ENCODE measurements around the gene EGFL7.
A peak's percentile ranks its signal among the peaks of the same experiment; 100 is the strongest.
"Not testable (repeated sequence)": the region's sequence is repeated elsewhere in the genome, so short reads cannot be mapped to it uniquely, and the experiment has no call there.

EGFL7 gene

DNA sequence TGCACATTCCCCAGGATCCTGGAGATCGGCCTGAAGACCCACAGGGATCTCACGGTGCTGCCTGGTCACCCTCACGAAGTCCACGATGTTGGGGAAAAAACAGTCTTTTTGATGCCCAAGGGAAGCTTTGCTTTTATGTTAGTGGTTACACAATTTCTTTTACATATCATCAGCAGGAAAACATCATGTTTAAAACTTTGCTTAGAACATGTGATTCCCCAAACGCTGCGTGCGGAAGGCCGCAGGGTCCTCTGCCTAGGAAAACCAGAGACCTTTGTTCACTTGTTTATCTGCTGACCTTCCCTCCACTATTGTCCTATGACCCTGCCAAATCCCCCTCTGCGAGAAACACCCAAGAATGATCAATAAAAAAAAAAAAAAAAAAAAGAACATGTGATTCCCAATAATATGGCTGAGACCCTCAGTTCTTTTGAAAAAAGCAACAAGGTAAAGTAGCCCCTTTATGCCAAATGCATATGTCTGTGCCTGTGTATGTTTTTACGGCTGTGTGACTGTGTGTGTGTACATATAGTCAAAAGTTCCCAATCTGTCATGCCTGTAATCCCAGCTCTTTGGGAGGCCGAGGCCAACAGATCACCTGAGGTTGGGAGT is 36.0 kb downstream of the EGFL7 start:
- Histone ChIP-seq H3K9me3 (replicated peaks in 1 of 11) (no peaks in the 10 kb centered on the region), H3K36me3 (no peaks in the 10 kb centered on the region), H3K27ac (peak overlapping the region in 9 of 11 experiments; percentile 69 to 94 (median 86); a peak in 19 of 22 replicates), H3K4me3 (no peak overlapping the region), H3K4me2 (peak overlapping the region; percentile 82 to 100 (median 97)), H3K9ac (peak overlapping the region in 9 of 11 experiments; percentile 38 to 80 (median 70); a peak in 16 of 22 replicates), H3K4me1 (peaks cover 73 to 97% (median 95%) of the 10 kb centered on the region in 10 experiments), H3K27me3 (peaks cover 0 to 26% (median 0%) of the 10 kb centered on the region in 11 experiments; a peak in 5 of 22 replicates), H4K20me1 (no peaks in the 10 kb centered on the region; a peak in 1 of 22 replicates)
- TF ChIP-seq Cebpa-rat (IDR thresholded peaks at IDR 0.05) = no peak

DNA sequence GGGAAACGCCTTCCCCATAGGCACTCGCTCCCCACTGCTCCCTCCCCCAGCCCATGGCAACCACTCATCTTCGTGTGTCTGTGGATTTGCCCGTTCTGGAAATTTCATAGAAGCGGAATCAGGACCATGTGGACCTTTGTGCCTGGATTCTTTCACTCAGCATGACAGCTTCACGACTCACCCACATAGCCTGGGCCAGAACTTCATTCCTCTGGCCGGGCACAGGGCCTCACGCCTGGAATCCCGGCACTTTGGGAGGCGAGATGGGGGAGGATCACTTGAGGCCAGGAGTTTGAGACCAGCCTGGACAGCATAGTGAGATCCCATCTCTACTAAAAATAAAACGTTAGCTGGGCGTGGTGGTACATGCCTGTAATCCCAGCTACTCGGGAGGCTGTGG is 37.6 kb downstream of the EGFL7 start:
- no peaks in the 10 kb centered on the region for H3K36me3 ChIP-seq
- peak overlapping the region in 8 of 11 experiments; percentile 5 to 81 (median 74); a peak in 12 of 22 replicates for H3K9ac ChIP-seq
- no peaks in the 10 kb centered on the region for H3K9me3 ChIP-seq (replicated peaks in 1 of 11)
- H3K27me3 ChIP-seq = peaks cover 0 to 26% (median 0%) of the 10 kb centered on the region in 11 experiments; a peak in 5 of 22 replicates
- H3K4me2 ChIP-seq = peak overlapping the region; percentile 82 to 100 (median 97)
- H4K20me1 ChIP-seq = no peaks in the 10 kb centered on the region; a peak in 1 of 22 replicates
- peak overlapping the region in 5 of 10 experiments; percentile 7 to 65 (median 49); a peak in 6 of 20 replicates for H3K4me3 ChIP-seq
- peaks cover 84 to 98% (median 97%) of the 10 kb centered on the region in 10 experiments for H3K4me1 ChIP-seq
- H3K27ac ChIP-seq = peak overlapping the region in 9 of 11 experiments; percentile 69 to 90 (median 80); a peak in 18 of 22 replicates
- TF ChIP-seq Cebpa-rat (IDR thresholded peaks at IDR 0.05) = no peak

DNA sequence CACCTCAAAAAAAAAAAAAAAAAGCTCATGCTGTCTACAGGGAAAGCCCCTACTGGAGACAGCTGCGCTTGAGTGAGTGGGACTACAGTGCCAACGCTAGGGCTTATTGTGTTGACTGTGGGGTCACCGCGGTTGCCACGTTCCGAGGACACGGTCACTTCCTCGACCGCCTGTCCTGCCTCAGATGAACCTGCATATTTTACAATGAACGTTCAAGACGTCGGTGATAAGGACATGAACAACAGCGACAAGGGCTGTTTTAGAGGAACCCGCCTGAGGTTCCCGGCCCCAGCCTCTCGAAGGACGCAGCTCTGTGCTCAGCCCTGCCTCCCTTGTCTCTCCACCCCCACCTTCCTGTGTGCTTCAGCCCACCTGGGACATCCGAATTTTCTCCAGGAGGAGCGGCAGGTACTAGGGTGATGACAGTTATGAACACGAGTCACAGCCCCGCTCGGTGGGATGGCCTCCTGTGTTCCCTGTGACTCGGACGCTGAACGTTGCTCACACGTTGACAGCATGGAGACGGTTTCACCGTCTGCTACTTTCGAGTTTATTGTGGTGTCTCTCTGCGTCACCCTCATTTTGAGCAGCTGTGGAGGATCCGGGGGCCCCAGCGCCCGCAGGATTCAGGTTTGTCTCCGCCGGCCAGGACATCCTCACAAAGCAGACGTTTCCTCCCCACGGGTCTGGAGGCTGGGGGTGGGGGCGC is 38.4 kb downstream of the EGFL7 start:
- Histone ChIP-seq H3K9me3 (replicated peaks in 1 of 11) (no peaks in the 10 kb centered on the region), H3K4me2 (peak overlapping the region; percentile 82 to 100 (median 97)), H3K9ac (peak overlapping the region; percentile 16 to 81 (median 70); a peak in 20 of 22 replicates), H3K27me3 (peaks cover 0 to 18% (median 0%) of the 10 kb centered on the region in 11 experiments; a peak in 5 of 22 replicates), H3K4me1 (peaks cover 83 to 98% (median 97%) of the 10 kb centered on the region in 10 experiments), H3K36me3 (no peaks in the 10 kb centered on the region), H3K27ac (peak overlapping the region in 10 of 11 experiments; percentile 46 to 90 (median 80); a peak in 21 of 22 replicates), H3K4me3 (peak overlapping the region; percentile 7 to 65 (median 46); a peak in 19 of 20 replicates), H4K20me1 (no peaks in the 10 kb centered on the region; a peak in 1 of 22 replicates)
- no peak for TF ChIP-seq Cebpa-rat (IDR thresholded peaks at IDR 0.05)

DNA sequence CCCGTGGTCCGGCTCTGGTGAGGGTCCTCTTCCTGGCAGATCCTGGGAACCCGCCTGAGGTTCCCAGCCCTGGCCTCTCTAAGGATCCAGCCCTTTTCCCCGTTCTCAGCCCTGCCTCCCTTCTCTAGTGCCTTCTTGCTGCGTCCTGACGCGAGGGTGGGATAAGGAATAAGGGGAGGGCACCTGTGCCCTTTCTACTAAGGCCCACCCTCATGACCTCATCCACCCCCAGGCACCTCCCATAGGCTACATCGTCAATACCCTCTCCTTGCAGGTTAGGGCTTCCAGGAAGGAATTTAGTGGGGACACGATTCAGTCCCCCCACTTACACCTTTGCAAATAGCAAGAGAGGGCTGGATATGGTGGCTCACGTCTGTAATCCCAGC is 38.9 kb downstream of the EGFL7 start:
- no peaks in the 10 kb centered on the region for H3K36me3 ChIP-seq
- H4K20me1 ChIP-seq = no peaks in the 10 kb centered on the region; a peak in 1 of 22 replicates
- peak overlapping the region; percentile 82 to 100 (median 97) for H3K4me2 ChIP-seq
- no peaks in the 10 kb centered on the region for H3K9me3 ChIP-seq (replicated peaks in 1 of 11)
- H3K27ac ChIP-seq = peak overlapping the region in 10 of 11 experiments; percentile 46 to 90 (median 80); a peak in 21 of 22 replicates
- peak overlapping the region in 8 of 10 experiments; percentile 7 to 65 (median 48); a peak in 14 of 20 replicates for H3K4me3 ChIP-seq
- H3K27me3 ChIP-seq = peaks cover 0 to 15% (median 0%) of the 10 kb centered on the region in 11 experiments; a peak in 4 of 22 replicates
- peak overlapping the region in 10 of 11 experiments; percentile 56 to 81 (median 72); a peak in 18 of 22 replicates for H3K9ac ChIP-seq
- no peak for TF ChIP-seq Cebpa-rat (IDR thresholded peaks at IDR 0.05)
- peaks cover 78 to 97% (median 94%) of the 10 kb centered on the region in 10 experiments for H3K4me1 ChIP-seq

DNA sequence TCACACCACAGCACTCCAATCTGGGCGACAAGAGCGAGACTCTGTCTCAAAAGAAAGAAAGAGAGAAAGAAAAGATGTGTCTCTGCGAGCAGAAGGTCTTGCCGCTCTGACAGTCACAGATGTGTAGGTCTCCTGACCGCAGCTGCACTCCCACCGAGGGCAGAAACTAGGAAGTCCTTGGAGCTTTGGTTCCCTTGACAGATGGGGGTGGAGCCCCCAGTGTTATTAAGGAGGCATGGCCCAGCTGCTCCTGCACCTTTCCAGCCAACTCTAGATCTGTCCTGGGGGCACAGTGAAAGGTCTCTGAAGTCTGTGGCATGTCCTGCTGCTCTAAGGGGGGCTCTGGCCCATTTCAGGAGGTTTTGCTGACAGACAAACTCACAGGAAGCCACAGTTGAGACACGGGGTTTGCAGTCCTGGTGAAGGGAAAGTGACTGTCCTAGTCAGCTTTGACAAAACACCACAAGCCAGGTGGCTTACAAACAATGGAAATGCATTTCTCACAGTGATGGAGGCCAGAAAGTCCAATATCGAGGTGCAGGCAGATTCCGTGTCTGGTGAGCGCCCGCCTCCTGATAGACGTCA is 40.7 kb downstream of the EGFL7 start:
- Histone ChIP-seq H3K4me2 (peak overlapping the region; percentile 73 to 100 (median 96)), H3K4me1 (peaks cover 74 to 100% (median 95%) of the 10 kb centered on the region in 10 experiments), H3K27me3 (peaks cover 0 to 15% (median 0%) of the 10 kb centered on the region in 11 experiments; a peak in 4 of 22 replicates), H3K4me3 (peak overlapping the region in 2 of 10 experiments; percentile 15 to 28; a peak in 2 of 20 replicates), H4K20me1 (no peaks in the 10 kb centered on the region; a peak in 1 of 22 replicates), H3K9me3 (replicated peaks in 1 of 11) (no peaks in the 10 kb centered on the region), H3K9ac (peak overlapping the region in 9 of 11 experiments; percentile 15 to 62 (median 52); a peak in 14 of 22 replicates), H3K27ac (peak overlapping the region in 9 of 11 experiments; percentile 32 to 90 (median 59); a peak in 16 of 22 replicates), H3K36me3 (no peaks in the 10 kb centered on the region)
- TF ChIP-seq Cebpa-rat (IDR thresholded peaks at IDR 0.05) = no peak

DNA sequence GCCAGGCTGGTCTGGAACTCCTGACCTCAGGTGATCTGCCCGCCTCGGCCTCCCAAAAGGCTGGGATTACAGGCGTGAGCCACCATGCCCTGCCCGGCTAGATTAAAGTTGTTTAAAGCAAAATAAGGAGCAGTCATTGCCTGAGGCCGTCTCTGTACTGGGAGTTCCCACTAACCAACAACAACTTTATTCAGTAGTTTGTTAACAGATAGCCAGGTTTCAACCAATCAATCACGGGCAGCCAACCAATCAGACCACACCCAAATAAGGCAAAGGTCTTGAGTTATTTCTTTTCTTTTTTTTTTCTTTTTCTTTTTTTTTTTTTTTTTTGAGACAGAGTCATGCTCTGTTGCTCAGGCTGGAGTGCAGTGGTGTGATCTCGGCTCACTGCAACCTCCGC is 42.0 kb downstream of the EGFL7 start:
- peak overlapping the region in 10 of 11 experiments; percentile 68 to 100 (median 96); a peak in 19 of 22 replicates for H3K4me2 ChIP-seq
- H3K27ac ChIP-seq; H4K20me1 ChIP-seq; H3K4me3 ChIP-seq; H3K9me3 ChIP-seq (replicated peaks in 1 of 11); H3K36me3 ChIP-seq; H3K9ac ChIP-seq: not testable (repeated sequence)
- peaks cover 63 to 100% (median 95%) of the 10 kb centered on the region in 10 experiments for H3K4me1 ChIP-seq
- peaks cover 0 to 15% (median 0%) of the 10 kb centered on the region in 11 experiments; a peak in 4 of 22 replicates for H3K27me3 ChIP-seq

DNA sequence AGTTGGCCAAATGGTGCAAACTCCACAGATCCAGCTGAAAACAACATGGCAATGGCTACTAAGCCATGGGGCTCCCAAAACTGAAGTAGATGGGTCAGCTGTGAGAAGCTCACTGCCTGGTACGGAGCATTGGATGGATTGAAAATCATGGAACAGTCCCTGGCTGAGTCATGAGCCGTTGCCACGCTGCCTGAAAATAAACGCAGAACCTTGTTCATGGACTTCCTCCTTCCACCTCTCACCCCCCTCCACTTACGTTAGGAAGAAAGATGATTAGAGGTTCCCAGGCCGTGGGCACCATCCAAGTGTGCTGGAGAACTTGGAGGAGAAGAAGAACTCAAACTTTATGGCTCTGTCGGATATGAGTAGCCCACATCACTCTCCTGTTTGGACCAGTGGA is 42.8 kb downstream of the EGFL7 start:
- H3K27me3 ChIP-seq = peaks cover 0 to 12% (median 0%) of the 10 kb centered on the region in 11 experiments; a peak in 4 of 22 replicates
- H3K9ac ChIP-seq = no peak overlapping the region
- peaks cover 55 to 100% (median 91%) of the 10 kb centered on the region in 10 experiments for H3K4me1 ChIP-seq
- H3K9me3 ChIP-seq (replicated peaks in 1 of 11) = no peaks in the 10 kb centered on the region
- peak overlapping the region in 2 of 11 experiments; percentile 4 to 41; a peak in 2 of 22 replicates for H3K27ac ChIP-seq
- no peak overlapping the region for H3K4me3 ChIP-seq
- no peaks in the 10 kb centered on the region for H3K36me3 ChIP-seq
- peaks cover 0 to 8% (median 0%) of the 10 kb centered on the region in 11 experiments; a peak in 1 of 22 replicates for H4K20me1 ChIP-seq
- no peak for TF ChIP-seq Cebpa-rat (IDR thresholded peaks at IDR 0.05)
- peak overlapping the region; percentile 49 to 100 (median 95) for H3K4me2 ChIP-seq

DNA sequence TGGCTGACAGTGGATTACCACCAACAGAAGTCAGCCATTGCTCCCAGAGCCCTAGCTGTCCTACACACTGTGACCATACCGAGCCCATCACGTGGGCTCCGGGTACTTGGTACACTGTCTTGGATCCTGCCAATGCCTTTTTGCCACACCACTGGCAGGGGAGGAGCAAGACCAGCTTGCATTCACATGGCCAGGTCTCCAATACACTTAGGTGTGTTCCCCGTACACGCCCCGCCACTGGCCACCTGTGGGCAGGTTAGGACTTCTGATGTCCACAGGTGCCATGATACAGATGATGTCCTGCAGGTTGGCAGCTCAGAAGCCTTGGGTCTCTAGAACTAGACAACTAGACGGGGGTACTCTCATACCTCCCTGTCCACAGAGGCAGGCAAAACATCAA is 44.3 kb downstream of the EGFL7 start:
- H3K27me3 ChIP-seq = peaks cover 0 to 10% (median 0%) of the 10 kb centered on the region in 11 experiments; a peak in 2 of 22 replicates
- peaks cover 42 to 97% (median 81%) of the 10 kb centered on the region in 10 experiments for H3K4me1 ChIP-seq
- H4K20me1 ChIP-seq = peaks cover 0 to 8% (median 0%) of the 10 kb centered on the region in 11 experiments; a peak in 1 of 22 replicates
- H3K4me3 ChIP-seq = no peak overlapping the region
- no peaks in the 10 kb centered on the region for H3K36me3 ChIP-seq
- no peaks in the 10 kb centered on the region for H3K9me3 ChIP-seq (replicated peaks in 1 of 11)
- H3K4me2 ChIP-seq = peak overlapping the region in 10 of 11 experiments; percentile 29 to 99 (median 60); a peak in 12 of 22 replicates
- no peak overlapping the region for H3K27ac ChIP-seq
- no peak for TF ChIP-seq Cebpa-rat (IDR thresholded peaks at IDR 0.05)
- H3K9ac ChIP-seq = no peak overlapping the region

Data from BLaER1 treated with 17β-estradiol and CSF1 and Interleukin-3, amounts not matched to agents 10 nM and 100 nM (cell line).